ENCODE results near the gene PLA2G2F.

Gene PLA2G2F

DNA sequence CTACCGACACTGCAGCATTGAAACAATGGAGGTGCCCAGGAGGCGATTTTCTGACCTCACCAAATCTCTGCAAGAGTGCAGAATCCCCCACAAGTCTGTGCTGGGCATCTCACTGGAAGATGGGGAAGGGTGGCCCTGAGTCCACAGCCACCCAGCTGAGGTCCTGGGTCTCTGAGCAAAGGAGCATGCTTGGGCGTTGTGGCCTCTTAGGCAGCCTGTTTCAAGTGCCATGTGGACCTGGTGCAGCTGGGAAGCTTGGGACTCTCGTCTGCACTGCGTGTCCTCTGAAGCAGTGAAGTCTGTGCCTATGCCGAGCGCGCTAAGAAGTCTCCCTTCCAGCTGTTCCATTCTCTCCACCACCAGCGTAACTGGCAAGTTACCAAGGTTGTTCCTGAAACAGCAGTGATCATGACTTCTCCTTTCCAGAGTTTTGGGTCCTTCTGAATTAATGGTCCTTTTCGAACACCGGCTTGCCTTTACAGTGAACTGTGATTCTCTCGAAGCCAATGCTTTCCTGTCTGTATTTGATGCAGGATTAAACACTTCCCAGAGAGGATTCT is 52.2 kb downstream of the PLA2G2F start:
- DNase-seq (ENCODE audit: low read depth), result no peak

DNA sequence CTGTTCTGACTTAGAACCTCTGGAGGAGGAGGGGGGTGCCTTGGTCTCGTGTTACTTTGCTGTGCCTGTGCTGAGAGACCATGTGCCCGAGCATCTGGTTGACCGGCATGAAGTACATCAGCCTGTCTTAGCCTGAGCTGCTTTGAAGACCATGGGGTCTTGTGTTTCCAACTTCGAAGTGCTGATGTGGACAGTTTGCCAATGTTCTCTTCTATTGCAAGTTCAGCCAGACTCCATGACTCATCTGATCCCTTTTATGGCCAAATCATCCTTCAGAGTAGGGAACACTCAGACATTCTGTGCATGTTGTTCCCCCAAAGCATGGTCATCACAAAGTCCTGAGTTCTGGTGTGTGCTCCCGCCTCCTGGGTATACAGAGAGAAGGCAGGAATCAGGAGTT is 53.2 kb downstream of the PLA2G2F start:
- DNase-seq (ENCODE audit: low read depth), result no peak

DNA sequence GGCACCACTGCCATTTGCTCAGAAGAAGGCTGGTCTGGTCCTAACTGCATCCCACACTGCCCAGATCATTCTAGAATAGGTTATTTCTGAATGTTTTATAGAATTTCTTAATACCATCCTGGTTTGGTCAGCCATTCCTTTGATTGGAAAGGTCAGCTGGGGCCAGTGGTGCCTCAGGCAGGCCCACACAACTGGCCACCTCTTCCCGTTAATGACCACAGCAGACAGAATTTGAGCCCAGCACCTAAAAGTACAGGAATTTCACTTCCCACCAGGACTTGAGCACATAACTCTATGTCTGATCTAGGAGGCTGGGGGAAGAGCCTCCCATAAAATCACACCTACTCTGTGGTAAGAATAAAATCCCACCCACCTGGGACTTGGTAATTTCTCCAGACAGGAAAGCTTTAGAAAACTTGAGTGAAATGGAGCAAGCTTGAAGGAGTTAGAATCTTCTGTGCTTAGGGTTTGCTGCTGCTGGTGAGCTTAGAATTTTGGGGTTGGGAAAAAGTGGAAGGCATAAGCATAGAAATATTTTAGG is 53.8 kb downstream of the PLA2G2F start:
- no peak for DNase-seq (ENCODE audit: low read depth)

DNA sequence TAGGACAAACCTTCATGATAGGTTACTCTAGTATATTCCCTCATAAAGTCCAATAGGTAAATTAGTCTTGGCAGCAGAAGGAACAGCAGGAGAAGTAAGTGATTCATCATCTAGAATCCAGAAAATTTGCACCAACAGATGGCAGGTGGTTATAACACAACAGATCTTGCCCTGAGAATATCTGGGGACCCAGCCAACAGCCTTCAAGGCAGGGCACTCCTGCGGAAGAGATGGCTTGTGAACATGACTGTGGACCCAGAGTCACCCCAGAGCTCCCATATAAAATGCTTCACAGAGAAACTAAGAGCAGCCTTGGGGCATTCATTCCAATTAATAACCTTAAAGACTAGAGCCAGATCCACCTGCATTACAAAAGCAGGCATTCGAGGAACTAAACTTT is 55.1 kb downstream of the PLA2G2F start:
- DNase-seq (ENCODE audit: low read depth), result no peak

DNA sequence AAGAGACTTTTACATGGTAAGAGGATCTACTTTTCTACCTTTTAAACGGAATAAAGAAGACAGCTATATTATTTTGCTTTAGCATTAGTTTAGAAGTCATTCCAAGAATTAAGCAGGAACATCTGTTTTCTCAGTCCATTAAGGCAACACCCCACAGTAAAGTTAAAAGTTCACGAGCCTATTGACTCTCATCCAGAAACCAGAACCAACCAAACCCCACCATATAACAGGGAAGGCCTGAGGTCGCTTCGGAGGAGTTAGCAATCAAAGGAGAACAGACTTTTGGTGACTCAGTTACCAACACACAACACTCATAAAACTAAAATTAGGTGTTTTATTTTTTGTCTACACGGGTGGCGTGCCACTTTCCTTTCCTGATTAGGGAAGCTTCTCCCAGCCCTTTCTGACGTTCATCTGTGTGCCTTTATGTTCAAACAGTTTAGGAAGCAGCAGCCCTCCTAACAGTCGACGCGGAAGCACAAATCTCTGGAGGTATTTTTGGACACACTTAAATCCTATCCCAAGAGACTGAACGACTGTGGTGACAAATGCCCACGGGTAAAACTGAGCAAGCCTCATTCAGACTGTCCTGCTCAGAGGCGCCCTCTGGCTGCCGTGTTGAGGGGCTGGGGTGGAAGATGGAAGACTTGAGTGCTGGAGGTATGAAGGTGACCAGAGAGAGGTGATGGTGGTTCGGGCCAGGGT is 55.8 kb downstream of the PLA2G2F start:
- peak; percentile 66 for DNase-seq (ENCODE audit: low read depth)

DNA sequence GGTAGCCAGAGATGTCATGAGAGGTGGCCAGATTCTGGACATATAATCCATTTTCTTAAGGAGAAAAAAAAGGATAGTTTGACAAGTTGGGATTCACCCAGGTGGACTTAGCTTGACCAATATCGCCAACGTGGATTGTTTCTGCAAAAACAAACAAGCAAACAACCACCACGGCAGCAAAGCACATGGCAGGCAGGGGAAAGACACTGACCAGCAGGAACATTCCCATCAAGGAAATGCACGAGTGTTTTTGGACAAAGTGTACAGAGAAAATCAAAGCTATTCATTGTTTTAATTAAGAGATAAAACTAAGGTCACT is 56.3 kb downstream of the PLA2G2F start:
- DNase-seq (ENCODE audit: low read depth), result no peak

DNA sequence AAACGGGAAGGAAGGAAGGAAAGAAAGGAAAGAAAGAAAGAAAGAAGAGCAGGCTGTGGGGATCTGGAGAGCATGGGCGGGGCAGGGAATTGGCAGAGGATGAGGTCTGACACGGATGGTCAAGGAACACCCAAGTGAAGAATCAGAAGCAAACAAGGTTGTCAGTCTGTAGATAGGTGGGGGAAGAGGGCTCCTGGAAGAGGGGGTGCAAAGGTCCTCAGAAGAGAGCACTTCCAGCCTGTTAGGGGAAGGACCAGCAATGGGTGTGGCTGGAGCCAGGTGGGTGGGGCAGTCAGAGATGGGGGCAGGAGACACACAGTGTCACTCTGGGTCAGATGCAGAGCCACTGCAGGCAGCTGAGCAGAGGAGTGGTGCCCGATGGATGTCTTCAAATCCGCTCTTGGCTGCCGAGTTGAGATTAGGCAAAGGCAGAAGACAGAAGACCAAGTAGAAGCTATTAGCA is 58.2 kb downstream of the PLA2G2F start:
- no peak for DNase-seq (ENCODE audit: low read depth)

DNA sequence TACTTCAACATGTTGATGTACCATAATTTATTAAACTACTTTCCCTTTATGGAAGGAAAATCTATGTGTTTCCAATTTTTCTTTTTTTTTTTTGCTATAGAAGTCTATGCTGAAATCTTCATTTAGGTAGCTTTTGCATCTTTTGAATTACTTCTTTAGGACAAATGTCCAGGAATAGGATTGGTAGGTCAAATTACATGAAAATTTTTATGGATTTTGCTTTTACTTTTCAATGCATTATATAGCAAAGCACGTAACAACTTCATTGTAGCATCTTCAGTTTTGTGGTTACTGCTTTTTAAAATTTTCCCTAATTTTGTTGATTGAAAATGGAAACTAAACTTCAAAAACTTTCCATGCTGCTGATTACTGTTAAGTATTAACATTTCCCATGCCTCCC is 59.2 kb downstream of the PLA2G2F start:
- DNase-seq (ENCODE audit: low read depth), result no peak

DNA sequence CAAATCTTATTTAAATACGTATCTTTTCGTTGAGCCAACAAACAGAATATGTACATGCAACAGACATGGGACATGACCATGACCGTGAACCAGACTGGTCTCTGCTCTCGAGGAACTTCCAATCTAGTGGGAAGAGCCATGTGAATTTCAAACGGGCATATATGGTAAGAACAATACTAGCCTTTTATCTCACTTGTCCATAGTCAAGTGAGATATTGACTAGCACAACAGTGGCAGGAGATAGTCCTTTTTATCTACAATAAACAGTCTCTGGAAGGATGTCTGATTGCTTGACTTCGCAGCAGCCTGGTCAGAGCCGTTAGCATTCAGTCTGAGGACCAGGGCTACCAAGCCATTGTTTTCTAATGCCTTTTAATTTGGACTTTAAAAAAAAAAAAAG is 59.8 kb downstream of the PLA2G2F start:
- DNase-seq (ENCODE audit: low read depth), result no peak

DNA sequence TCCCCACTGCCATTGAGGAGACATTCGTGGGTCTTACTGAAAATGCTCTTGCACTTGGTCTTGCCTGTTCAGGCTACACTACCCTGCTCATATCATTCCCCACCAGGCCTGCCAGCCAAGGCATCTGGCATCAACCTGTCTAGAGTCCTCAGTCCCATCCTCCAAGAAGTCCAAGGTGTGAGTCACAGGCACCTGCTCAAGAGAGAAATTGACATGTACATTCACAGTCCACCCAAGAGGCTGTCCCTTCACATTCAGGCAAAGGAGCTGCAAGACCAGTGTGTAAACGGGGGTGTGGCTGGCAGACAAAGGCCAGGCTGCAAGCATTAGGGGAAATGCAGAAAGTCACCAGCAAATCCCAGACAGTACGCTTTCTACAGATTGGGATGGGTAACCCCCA is 60.3 kb downstream of the PLA2G2F start:
- DNase-seq (ENCODE audit: low read depth), result no peak

DNA sequence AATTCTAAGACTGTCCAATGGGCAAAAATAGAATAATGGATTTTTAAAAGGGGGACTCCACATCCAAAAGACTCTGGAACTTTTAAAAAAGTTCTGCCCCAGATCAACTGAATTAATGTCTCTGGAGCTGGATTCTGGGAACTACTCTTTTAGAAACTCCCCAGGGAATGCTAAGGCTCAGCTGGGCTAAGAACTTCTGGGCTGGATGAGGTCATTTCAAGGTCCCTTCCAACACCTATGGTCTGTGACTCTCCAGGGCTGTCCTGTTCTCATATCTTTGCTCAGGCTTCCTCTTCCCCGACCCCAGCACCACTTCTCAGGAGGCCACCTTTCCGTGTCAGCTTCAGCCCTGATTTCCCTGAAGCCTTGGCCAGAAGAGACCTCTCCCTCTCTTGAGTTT is 60.7 kb downstream of the PLA2G2F start:
- no peak for DNase-seq (ENCODE audit: low read depth)

Data from stimulated activated CD4-positive, alpha-beta T cell treated with anti-CD3 and anti-CD28 coated beads, Interleukin-2, amount 100 ng/mL, for 4 hours (primary cell).